GM12878 (cell line): Measurements from ENCODE around the gene LARP4B. TPM values are rescaled to one million over a fixed set of nuclear protein-coding genes. Genes with fewer than 3 reads are reported as not detected.

Source experiments
- E4F1 ChIP-seq: fragments of 450-650 bp; IDR thresholded peaks from 2 replicates; pipeline ENCODE4 v1.6.1; 2018; ENCODE audit warnings: borderline replicate concordance, mild to moderate bottlenecking; ENCODE audit not compliant: partially characterized antibody
- FOS ChIP-seq: IDR thresholded peaks from 3 replicates; pipeline ENCODE4 v1.6.1; 2011; ENCODE audit warnings: borderline replicate concordance; ENCODE audit not compliant: insufficient read length; ENCODE audit errors: extremely low read depth
- IKZF2 ChIP-seq, 2 experiments: fragments of 450-650 bp; IDR thresholded peaks; 2 replicates each; pipeline ENCODE4 v1.6.1; 2017; ENCODE audit warnings: mild to moderate bottlenecking in 2 of 2, moderate library complexity in 2 of 2
- KDM1A ChIP-seq: fragments of 200-600 bp; sonication (generic); IDR thresholded peaks from 2 replicates; pipeline ENCODE4 v1.6.1; 2016; ENCODE audit warnings: borderline replicate concordance
- MTA3 ChIP-seq: IDR thresholded peaks from 2 replicates; pipeline ENCODE4 v1.6.1; 2012; ENCODE audit warnings: low read length, inconsistent platforms, borderline replicate concordance
- NR2C2 ChIP-seq: IDR thresholded peaks from 2 replicates; pipeline ENCODE4 v1.6.1; 2011; ENCODE audit warnings: borderline replicate concordance, low read depth; ENCODE audit not compliant: control insufficient read depth, insufficient read length
- POLR2A ChIP-seq: IDR thresholded peaks from 2 replicates; pipeline ENCODE4 v1.6.1; 2011; ENCODE audit warnings: low read depth, mild to moderate bottlenecking, low read length
- POLR2AphosphoS2 ChIP-seq: IDR thresholded peaks from 2 replicates; pipeline ENCODE4 v1.6.1; 2011; ENCODE audit warnings: low read depth, mild to moderate bottlenecking, low read length, improper control_type of control experiment, moderate library complexity
- RAD21 ChIP-seq: IDR thresholded peaks from 2 replicates; pipeline ENCODE4 v1.6.1; 2011; ENCODE audit warnings: mild to moderate bottlenecking, low read depth, low read length, moderate library complexity; ENCODE audit not compliant: insufficient read depth
- RB1 ChIP-seq: fragments of 450-650 bp; formaldehyde crosslinking; IDR thresholded peaks from 2 replicates; pipeline ENCODE4 v1.6.1; 2017; ENCODE audit warnings: mild to moderate bottlenecking, borderline replicate concordance
- RCOR1 ChIP-seq: conservative IDR thresholded peaks from 2 replicates; pipeline ENCODE4 v1.6.1; 2012; ENCODE audit warnings: low read depth, low read length, improper control_type of control experiment
- SIN3A ChIP-seq: IDR thresholded peaks from 2 replicates; pipeline ENCODE4 v1.6.1; 2012; ENCODE audit warnings: low read depth, low read length, improper control_type of control experiment
- SMARCA5 ChIP-seq: fragments of 450-650 bp; IDR thresholded peaks from 2 replicates; pipeline ENCODE4 v1.6.1; 2017; ENCODE audit warnings: mild to moderate bottlenecking
- SP1 ChIP-seq: IDR thresholded peaks from one replicate; pipeline ENCODE4 v1.6.1; 2011; ENCODE audit warnings: low read depth, low read length
- SREBF1 ChIP-seq: IDR thresholded peaks from 2 replicates; pipeline ENCODE4 v1.6.1; 2012; ENCODE audit warnings: mild to moderate bottlenecking, low read length
- SUZ12 ChIP-seq: fragments of 200-600 bp; sonication (generic); IDR thresholded peaks from one replicate; pipeline ENCODE4 v1.6.1; 2018; ENCODE audit warnings: antibody characterized with exemption, mild to moderate bottlenecking; ENCODE audit not compliant: unreplicated experiment
- TARDBP ChIP-seq: IDR thresholded peaks from 2 replicates; pipeline ENCODE4 v1.6.1; 2016; ENCODE audit warnings: borderline replicate concordance
- TCF3 ChIP-seq: IDR thresholded peaks from 2 replicates; pipeline ENCODE4 v1.6.1; 2012; ENCODE audit warnings: low read depth, mild to moderate bottlenecking, low read length, borderline replicate concordance; ENCODE audit not compliant: insufficient read depth
- USF1 ChIP-seq: IDR thresholded peaks from 2 replicates; pipeline ENCODE4 v1.6.1; 2011; ENCODE audit warnings: borderline replicate concordance, low read depth, mild to moderate bottlenecking, moderate library complexity, mixed read lengths, low read length; ENCODE audit not compliant: insufficient read depth; ENCODE audit errors: extremely low read length
- ZBED1 ChIP-seq: IDR thresholded peaks from 2 replicates; pipeline ENCODE4 v1.6.1; 2016; ENCODE audit warnings: borderline replicate concordance
- ZBTB4 ChIP-seq: fragments of 450-650 bp; formaldehyde crosslinking; IDR thresholded peaks from 2 replicates; pipeline ENCODE4 v1.4.0; 2022; ENCODE audit warnings: mild to moderate bottlenecking, moderate library complexity
- ZNF592 ChIP-seq: fragments of 450-650 bp; IDR thresholded peaks from 2 replicates; pipeline ENCODE4 v1.6.1; 2017; ENCODE audit warnings: mild to moderate bottlenecking, moderate library complexity
- polyA plus RNA-seq, 11 experiments: library from polyadenylated mRNA; depleted of rRNA in 4 of 11; unstranded in 6 of 11; stranded (reverse) in 5 of 11; fragments of >200 nt; fragmentation: Nextera tagmentation in 4 of 11; fragmentation: Illumina TruSeq in 1 of 11; extraction: Ambion mirVana in 4 of 11; extraction: Trizol in 1 of 11; gene quantifications; 1 replicate in 1 of 11; 2 replicates in 10 of 11; pipeline versions ENCODE4 v1.2.1 to v1.2.3, GENCODE V29; 2011 to 2016; ENCODE audit warnings: inconsistent platforms in 2 of 11, missing spikeins in 2 of 11, low read depth in 1 of 11
- total RNA-seq, 4 experiments: library from RNA; depleted of rRNA in 3 of 4; stranded (reverse); fragments of >200 nt in 3 of 4; fragmentation: Illumina TruSeq in 1 of 4; extraction: Trizol in 1 of 4; gene quantifications; 2 replicates each; pipeline versions ENCODE4 v1.2.1 to v1.2.3, GENCODE V29; 2013 to 2021

LARP4B gene
- total and polyA plus RNA-seq, 10 of the 15 experiments (the other 5 are each of a cell fraction or from before 2014, with no cell fraction given), result 10.5 to 119 (median 39.4) TPM

- TF ChIP-seq USF1 (no peak), SUZ12 (no peak), POLR2A (no peak), E4F1 (no peak), TCF3 (no peak), TARDBP (no peak), RB1 (0 out of 2 replicates have a peak, but pooled peaks have one; percentile 6), SIN3A (no peak), IKZF2 (IDR thresholded peaks at IDR 0.05) (peak; percentile 91 to 94), ZBED1 (no peak), SREBF1 (no peak), NR2C2 (no peak), SP1 (no peak), RCOR1 (no peak), FOS (no peak), KDM1A (no peak), RAD21 (no peak), SMARCA5 (no peak), MTA3 (0 out of 2 replicates have a peak, but pooled peaks have one; percentile 26), POLR2AphosphoS2 (no peak), ZNF592 (no peak), ZBTB4 (CRISPR knock-in tag) (no peak)
Measured at GRCh38 chr10:851901-852300, 79.6 kb downstream of the LARP4B start (continued).
